ENCODE results near the gene LPIN3. TPM values are rescaled to one million over a fixed set of nuclear protein-coding genes. Genes with fewer than 3 reads are reported as not detected.

Gene LPIN3
- total RNA-seq, 1 experiment from 2014 or later, result 18.5 TPM

DNA sequence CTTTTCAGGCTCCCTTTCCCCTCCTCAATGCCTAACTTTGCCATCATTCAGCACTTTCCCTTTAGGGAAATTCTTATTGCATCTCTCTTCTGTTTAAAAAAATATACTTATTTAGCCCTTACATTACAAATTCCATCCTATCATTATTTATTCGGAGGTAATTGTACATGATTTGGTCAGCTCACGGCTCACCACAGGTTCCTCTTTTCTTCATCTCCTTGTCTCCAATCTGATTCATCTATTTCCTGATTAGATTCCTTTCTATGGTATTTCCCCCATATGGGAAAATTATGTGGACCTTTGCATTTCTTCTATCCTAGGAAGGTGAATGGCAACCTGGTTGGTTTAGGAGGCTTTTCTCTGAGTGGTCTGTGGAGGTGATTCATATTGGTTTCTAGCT lies 38.9 kb downstream of the LPIN3 start:
- no peak for DNase-seq (ENCODE audit: low read depth, low spot score)
- H3K9me3 ChIP-seq (ENCODE audit: control insufficient read depth in 1 of 2, insufficient read depth in 1 of 2, low read depth in 1 of 2, low read length in 2 of 2), result no peaks in the 10 kb centered on the region
- peaks cover 10% of the 10 kb centered on the region for H3K27me3 ChIP-seq (ENCODE audit: insufficient read depth, low read length)
- intact Hi-C loops (cut with micrococcal nuclease), result no loop called here
- TF ChIP-seq SIN3A (IDR thresholded peaks at IDR 0.05; ENCODE audit: low read depth) (no peak), EGR1 (IDR thresholded peaks at IDR 0.05; ENCODE audit: low read depth) (no peak), CBX3 (IDR thresholded peaks at IDR 0.05; ENCODE audit: low read depth) (no peak), ZFX (IDR thresholded peaks at IDR 0.05) (no peak), ELF1 (IDR thresholded peaks at IDR 0.05; ENCODE audit: borderline replicate concordance, low read depth) (no peak), POLR2AphosphoS5 (IDR thresholded peaks at IDR 0.05; ENCODE audit: low read depth, low read length) (no peak)
- TF ChIP-seq, protein P1, sequence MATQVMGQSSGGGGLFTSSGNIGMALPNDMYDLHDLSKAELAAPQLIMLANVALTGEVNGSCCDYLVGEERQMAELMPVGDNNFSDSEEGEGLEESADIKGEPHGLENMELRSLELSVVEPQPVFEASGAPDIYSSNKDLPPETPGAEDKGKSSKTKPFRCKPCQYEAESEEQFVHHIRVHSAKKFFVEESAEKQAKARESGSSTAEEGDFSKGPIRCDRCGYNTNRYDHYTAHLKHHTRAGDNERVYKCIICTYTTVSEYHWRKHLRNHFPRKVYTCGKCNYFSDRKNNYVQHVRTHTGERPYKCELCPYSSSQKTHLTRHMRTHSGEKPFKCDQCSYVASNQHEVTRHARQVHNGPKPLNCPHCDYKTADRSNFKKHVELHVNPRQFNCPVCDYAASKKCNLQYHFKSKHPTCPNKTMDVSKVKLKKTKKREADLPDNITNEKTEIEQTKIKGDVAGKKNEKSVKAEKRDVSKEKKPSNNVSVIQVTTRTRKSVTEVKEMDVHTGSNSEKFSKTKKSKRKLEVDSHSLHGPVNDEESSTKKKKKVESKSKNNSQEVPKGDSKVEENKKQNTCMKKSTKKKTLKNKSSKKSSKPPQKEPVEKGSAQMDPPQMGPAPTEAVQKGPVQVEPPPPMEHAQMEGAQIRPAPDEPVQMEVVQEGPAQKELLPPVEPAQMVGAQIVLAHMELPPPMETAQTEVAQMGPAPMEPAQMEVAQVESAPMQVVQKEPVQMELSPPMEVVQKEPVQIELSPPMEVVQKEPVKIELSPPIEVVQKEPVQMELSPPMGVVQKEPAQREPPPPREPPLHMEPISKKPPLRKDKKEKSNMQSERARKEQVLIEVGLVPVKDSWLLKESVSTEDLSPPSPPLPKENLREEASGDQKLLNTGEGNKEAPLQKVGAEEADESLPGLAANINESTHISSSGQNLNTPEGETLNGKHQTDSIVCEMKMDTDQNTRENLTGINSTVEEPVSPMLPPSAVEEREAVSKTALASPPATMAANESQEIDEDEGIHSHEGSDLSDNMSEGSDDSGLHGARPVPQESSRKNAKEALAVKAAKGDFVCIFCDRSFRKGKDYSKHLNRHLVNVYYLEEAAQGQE (IDR thresholded peaks at IDR 0.05; ENCODE audit: low read depth), result no peak
- TF ChIP-seq, protein P2, sequence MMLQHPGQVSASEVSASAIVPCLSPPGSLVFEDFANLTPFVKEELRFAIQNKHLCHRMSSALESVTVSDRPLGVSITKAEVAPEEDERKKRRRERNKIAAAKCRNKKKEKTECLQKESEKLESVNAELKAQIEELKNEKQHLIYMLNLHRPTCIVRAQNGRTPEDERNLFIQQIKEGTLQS (IDR thresholded peaks at IDR 0.05), result no peak
- no peak overlapping the region for H3K4me2 ChIP-seq (ENCODE audit: low read length)
- H2AFZ ChIP-seq (ENCODE audit: low read depth, low read length, poor library complexity, severe bottlenecking), result no peak overlapping the region
- POLR2A ChIA-PET, result no interaction called here
- no peaks in the 10 kb centered on the region for H3K79me2 ChIP-seq (ENCODE audit: insufficient read depth, low read length)
- ATAC-seq, result no peak
- H3K9me2 ChIP-seq (ENCODE audit: insufficient read depth), result no peaks in the 10 kb centered on the region
- H3K4me1 ChIP-seq (ENCODE audit: control insufficient read depth in 1 of 2, insufficient read depth in 2 of 2, low read length in 2 of 2), result no peaks in the 10 kb centered on the region
- RAD21 ChIA-PET (ENCODE audit: low non-redundant PET in 1 of 2, low total read pairs in 2 of 2, uncharacterized antibody in 2 of 2, unreplicated experiment in 2 of 2), result no interaction called here
- CTCF ChIA-PET, result no interaction called here
- no TSS peak for BruUV-seq (replicated peaks)
- H3K9ac ChIP-seq (ENCODE audit: low read length), result no peak overlapping the region
- no peak overlapping the region for H3K27ac ChIP-seq (ENCODE audit: low read depth, low read length)
- H3K4me3 ChIP-seq (replicated peaks in 1 of 2; ENCODE audit: low read depth in 1 of 2, low read length in 2 of 2), result no peak overlapping the region
- no peaks in the 10 kb centered on the region for H3K36me3 ChIP-seq (ENCODE audit: control insufficient read depth in 1 of 2, insufficient read depth in 2 of 2, low read length in 2 of 2)
- H4K20me1 ChIP-seq (ENCODE audit: insufficient read depth), result no peaks in the 10 kb centered on the region
